HEK293T (cell line): ENCODE measurements around the gene NHLRC3.
"Not testable (repeated sequence)": the region's sequence is repeated elsewhere in the genome, so short reads cannot be mapped to it uniquely, and the experiment has no call there.

Source experiments
- FOXA1 ChIP-seq: fragments of 450-650 bp; IDR thresholded peaks from 2 replicates; pipeline ENCODE4 v1.6.1; 2016; ENCODE audit warnings: mild to moderate bottlenecking
- SP1 ChIP-seq: fragments of 450-650 bp; IDR thresholded peaks from 2 replicates; pipeline ENCODE4 v1.6.1; 2017
- SUZ12 ChIP-seq: fragments of 450-650 bp; IDR thresholded peaks from 2 replicates; pipeline ENCODE4 v1.6.1; 2016; ENCODE audit warnings: mild to moderate bottlenecking
- TARDBP ChIP-seq: fragments of 450-650 bp; IDR thresholded peaks from 2 replicates; pipeline ENCODE4 v1.6.1; 2016
- ZNF384 ChIP-seq: fragments of 450-650 bp; IDR thresholded peaks from 2 replicates; pipeline ENCODE4 v1.6.1; 2016

GRCh38 chr13:39086251-39086945 is 48.1 kb downstream of the NHLRC3 start:
- TF ChIP-seq SUZ12, SP1, FOXA1, ZNF384, TARDBP: not testable (repeated sequence)
